Rectal smooth muscle tissue (tissue), 1 donor: ENCODE measurements around the gene VCX3B.
"Not testable (repeated sequence)": the region's sequence is repeated elsewhere in the genome, so short reads cannot be mapped to it uniquely, and the experiment has no call there.

Experiments used
- H3K27ac ChIP-seq: one replicate; pipeline ENCODE4 v1.7.0; 2013; ENCODE audit warnings: low read depth, low read length, inconsistent platforms
- H3K27me3 ChIP-seq: one replicate; pipeline ENCODE4 v1.7.0; 2013; ENCODE audit warnings: low read length; ENCODE audit not compliant: control insufficient read depth, insufficient read depth
- H3K36me3 ChIP-seq: one replicate; pipeline ENCODE4 v1.7.0; 2013; ENCODE audit warnings: low read length; ENCODE audit not compliant: control insufficient read depth, insufficient read depth
- H3K4me1 ChIP-seq: one replicate; pipeline ENCODE4 v1.7.0; 2013; ENCODE audit warnings: low read length; ENCODE audit not compliant: control insufficient read depth, insufficient read depth
- H3K4me3 ChIP-seq: one replicate; pipeline ENCODE4 v1.7.0; 2013; ENCODE audit warnings: low read length
- H3K9ac ChIP-seq: one replicate; pipeline ENCODE4 v1.7.0; 2013; ENCODE audit warnings: low read length

VCX3B gene

GRCh38 chrX:8484360-8484949 lies 19.8 kb downstream of the VCX3B start:
- Histone ChIP-seq H3K9ac (no peak overlapping the region), H3K27me3 (no peaks in the 10 kb centered on the region), H3K36me3 (no peaks in the 10 kb centered on the region)

GRCh38 chrX:8495036-8495435 lies 30.4 kb downstream of the VCX3B start:
- not testable (repeated sequence) for H3K9ac ChIP-seq, H3K27ac ChIP-seq, H3K4me3 ChIP-seq, H3K36me3 ChIP-seq, H3K27me3 ChIP-seq, H3K4me1 ChIP-seq

More at GRCh38 chrX:8484360-8484949, 19.8 kb downstream of the VCX3B start:
- Histone ChIP-seq H3K4me1 (no peaks in the 10 kb centered on the region), H3K27ac (no peak overlapping the region), H3K4me3 (no peak overlapping the region)

GRCh38 chrX:8500203-8500602 lies 35.6 kb downstream of the VCX3B start:
- H3K27ac ChIP-seq: no peak overlapping the region
- no peaks in the 10 kb centered on the region for H3K36me3 ChIP-seq
- no peaks in the 10 kb centered on the region for H3K4me1 ChIP-seq
- H3K4me3 ChIP-seq: no peak overlapping the region
- H3K27me3 ChIP-seq: no peaks in the 10 kb centered on the region
- H3K9ac ChIP-seq: no peak overlapping the region

DNA sequence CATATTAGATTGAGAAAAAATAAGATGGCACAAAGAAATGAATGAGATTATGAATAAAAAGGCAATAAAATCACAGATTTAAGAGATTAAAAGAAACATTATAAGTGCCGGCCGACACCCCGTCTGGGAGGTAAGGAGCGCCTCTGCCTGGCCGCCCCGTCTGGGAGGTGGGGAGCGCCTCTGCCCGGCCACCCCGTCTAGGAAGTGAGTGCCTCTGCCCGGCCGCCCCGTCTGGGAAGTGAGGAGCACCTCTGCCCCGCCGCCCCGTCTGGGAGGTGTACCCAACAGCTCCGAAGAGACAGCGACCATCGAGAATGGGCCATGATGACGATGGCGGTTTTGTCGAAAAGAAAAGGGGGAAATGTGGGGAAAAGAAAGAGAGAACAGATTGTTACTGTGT lies 37.5 kb downstream of the VCX3B start:
- not testable (repeated sequence) for H3K9ac ChIP-seq, H3K27me3 ChIP-seq, H3K4me1 ChIP-seq, H3K36me3 ChIP-seq, H3K4me3 ChIP-seq, H3K27ac ChIP-seq

DNA sequence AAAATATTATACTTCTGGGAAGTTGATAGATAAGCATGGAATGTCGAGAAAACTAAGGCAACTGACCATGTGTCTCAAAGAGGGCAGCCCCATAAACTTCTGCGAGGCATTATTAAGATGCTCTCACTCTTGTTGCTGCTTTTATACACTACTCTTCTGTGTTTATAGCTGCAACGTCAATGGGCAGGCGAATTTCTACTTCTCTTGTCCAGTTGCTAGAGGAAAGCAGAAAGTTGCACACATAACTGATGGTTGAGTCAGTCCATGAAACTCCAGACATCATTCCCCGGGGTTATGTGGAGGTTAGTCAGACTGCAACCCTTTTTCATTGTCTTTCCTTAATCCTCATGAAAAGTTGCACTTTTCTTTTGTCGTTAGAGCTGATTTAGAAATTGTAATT lies 39.8 kb downstream of the VCX3B start:
- Histone ChIP-seq H3K4me3 (no peak overlapping the region), H3K27ac (no peak overlapping the region), H3K27me3 (no peaks in the 10 kb centered on the region), H3K4me1 (no peaks in the 10 kb centered on the region), H3K36me3 (no peaks in the 10 kb centered on the region), H3K9ac (no peak overlapping the region)
